HG03175 (cell line): ENCODE results near the gene SPACA7.
"Not testable (repeated sequence)": the region's sequence is repeated elsewhere in the genome, so short reads cannot be mapped to it uniquely, and the experiment has no call there.

ENCODE experiments used
- ATAC-seq: cut with Tn5 transposase; IDR thresholded peaks from one replicate; pipeline ENCODE4 v1.9.1; 2021; ENCODE audit warnings: mild to moderate bottlenecking, moderate library complexity; ENCODE audit not compliant: unreplicated experiment

The SPACA7 gene

GRCh38 chr13:112349681-112350080 is 26.5 kb upstream of the SPACA7 start:
- ATAC-seq, result no peak

- no peak for ATAC-seq
Observed at GRCh38 chr13:112350300-112350699, 25.9 kb upstream of the SPACA7 start.

- no peak for ATAC-seq
Observed at GRCh38 chr13:112351825-112352224, 24.3 kb upstream of the SPACA7 start.

- ATAC-seq, result no peak
Observed at GRCh38 chr13:112353856-112354255, 22.3 kb upstream of the SPACA7 start.

- no peak for ATAC-seq
Observed at GRCh38 chr13:112354330-112355273, 21.6 kb upstream of the SPACA7 start.

GRCh38 chr13:112355274-112355838 is 20.8 kb upstream of the SPACA7 start:
- no peak for ATAC-seq

- ATAC-seq, result no peak
Observed at GRCh38 chr13:112356190-112356589, 20.0 kb upstream of the SPACA7 start.

GRCh38 chr13:112358156-112358555 is 18.0 kb upstream of the SPACA7 start:
- no peak for ATAC-seq

GRCh38 chr13:112362021-112362420 is 14.1 kb upstream of the SPACA7 start:
- no peak for ATAC-seq

GRCh38 chr13:112363867-112364528 is 12.2 kb upstream of the SPACA7 start:
- ATAC-seq, result no peak

GRCh38 chr13:112366907-112367646 is 9.1 kb upstream of the SPACA7 start:
- no peak for ATAC-seq

GRCh38 chr13:112368883-112369282 is 7.3 kb upstream of the SPACA7 start:
- ATAC-seq, result no peak

GRCh38 chr13:112370311-112370710 is 5.8 kb upstream of the SPACA7 start:
- ATAC-seq, result no peak

- ATAC-seq, result no peak
Observed at GRCh38 chr13:112374271-112374670, 1.9 kb upstream of the SPACA7 start.

- ATAC-seq, result no peak
Observed at GRCh38 chr13:112391746-112392145, 15.6 kb downstream of the SPACA7 start.

GRCh38 chr13:112392719-112393118 is 16.6 kb downstream of the SPACA7 start:
- no peak for ATAC-seq

GRCh38 chr13:112395022-112395421 is 18.9 kb downstream of the SPACA7 start:
- ATAC-seq, result not testable (repeated sequence)

GRCh38 chr13:112395941-112396340 is 19.8 kb downstream of the SPACA7 start:
- ATAC-seq, result not testable (repeated sequence)

- ATAC-seq, result no peak
Observed at GRCh38 chr13:112397108-112397507, 21.0 kb downstream of the SPACA7 start.

GRCh38 chr13:112398347-112398746 is 22.2 kb downstream of the SPACA7 start:
- not testable (repeated sequence) for ATAC-seq

GRCh38 chr13:112409828-112410227 is 33.7 kb downstream of the SPACA7 start:
- ATAC-seq, result not testable (repeated sequence)
